Gastroesophageal sphincter (tissue), 2 donors: ENCODE results near the gene APBA1.

Experiments used
- POLR2A ChIP-seq, 2 donors: fragments of 450-650 bp; IDR thresholded peaks; one replicate each; pipeline ENCODE4 v1.6.1; 2017; ENCODE audit warnings: antibody characterized with exemption in 2 of 2, mild to moderate bottlenecking in 2 of 2, moderate library complexity in 1 of 2
- POLR2AphosphoS5 ChIP-seq: sonication (generic); formaldehyde crosslinking; IDR thresholded peaks from one replicate; pipeline ENCODE4 v1.6.1; 2017; ENCODE audit warnings: antibody characterized with exemption

GRCh38 chr9:69660304-69660703 is 11.9 kb downstream of the APBA1 start:
- TF ChIP-seq POLR2AphosphoS5 (no peak), POLR2A (IDR thresholded peaks at IDR 0.05) (no peak)
